ENCODE results near the gene MRPS26. TPM values are rescaled to one million over a fixed set of nuclear protein-coding genes. Genes with fewer than 3 reads are reported as not detected.
"Not testable (repeated sequence)": the region's sequence is repeated elsewhere in the genome, so short reads cannot be mapped to it uniquely, and the experiment has no call there.

Gene MRPS26
- total and polyA plus RNA-seq, 2 donors from 2014 or later: 39.8 to 109 TPM

DNA sequence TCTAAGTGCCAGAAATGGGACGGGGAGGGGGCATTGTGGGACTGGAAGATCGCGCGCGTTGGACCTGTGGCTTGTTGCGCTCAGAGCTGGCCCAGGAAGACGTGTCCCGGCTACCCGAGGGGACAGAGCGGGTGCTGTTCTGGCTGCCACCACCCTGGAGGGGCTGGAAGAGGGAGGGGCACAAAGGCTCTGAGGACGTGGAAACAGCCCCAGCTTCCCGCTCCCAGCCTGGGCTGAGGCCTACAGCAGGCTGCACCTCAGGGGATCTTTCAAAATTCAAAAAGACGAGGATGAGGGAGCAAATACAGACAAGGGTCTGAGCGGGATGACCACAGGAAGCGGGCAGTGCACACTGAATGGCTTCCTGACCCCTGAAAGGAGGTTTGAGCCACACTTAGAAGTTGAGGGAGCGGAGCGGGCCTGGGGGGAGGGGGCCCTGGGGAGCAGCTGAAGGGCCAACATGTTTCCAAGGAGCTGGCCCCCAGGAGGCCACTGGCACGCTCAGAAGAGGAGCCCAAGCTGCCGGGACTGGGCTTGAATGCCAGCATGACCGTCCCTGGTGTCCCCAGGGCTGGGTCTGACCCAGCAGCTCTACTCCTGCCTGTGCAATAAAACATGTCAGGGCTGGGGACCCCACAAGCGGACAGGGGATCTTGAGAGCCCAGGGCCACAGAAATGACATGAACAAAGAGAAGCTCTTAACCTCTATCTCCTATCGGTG is 26.8 kb downstream of the MRPS26 start:
- H3K27ac ChIP-seq (ENCODE audit: low read depth in 2 of 2, low read length in 2 of 2): no peak overlapping the region
- intact Hi-C loops (cut with DNase I): no loop called here
- H3K4me3 ChIP-seq (ENCODE audit: low read length in 3 of 3): no peak overlapping the region
- no peaks in the 10 kb centered on the region for H3K9me3 ChIP-seq (ENCODE audit: control insufficient read depth in 2 of 3, insufficient read depth in 1 of 3, low read length in 3 of 3)
- H3K36me3 ChIP-seq (ENCODE audit: control insufficient read depth in 2 of 3, insufficient read depth in 3 of 3, low read length in 3 of 3): no peaks in the 10 kb centered on the region
- no peak overlapping the region for H3K9ac ChIP-seq (ENCODE audit: low read length in 3 of 3)
- TF ChIP-seq CTCF (IDR thresholded peaks at IDR 0.05; ENCODE audit: borderline replicate concordance, extremely low read depth, insufficient read depth): no peak
- FAIRE-seq (no peak), DNase-seq (peak in 1 of 5 donors; percentile 68)
- peaks cover 3% of the 10 kb centered on the region for H3K27me3 ChIP-seq (ENCODE audit: control insufficient read depth, insufficient read depth, low read length)
- no peaks in the 10 kb centered on the region for H3K4me1 ChIP-seq (ENCODE audit: control insufficient read depth in 2 of 3, insufficient read depth in 2 of 3, low read depth in 1 of 3, low read length in 3 of 3)

- H3K9ac ChIP-seq (ENCODE audit: low read length in 3 of 3); intact Hi-C loops (cut with DNase I); H3K4me3 ChIP-seq (ENCODE audit: low read length in 3 of 3); H3K9me3 ChIP-seq (ENCODE audit: control insufficient read depth in 2 of 3, insufficient read depth in 1 of 3, low read length in 3 of 3); H3K4me1 ChIP-seq (ENCODE audit: control insufficient read depth in 2 of 3, insufficient read depth in 2 of 3, low read depth in 1 of 3, low read length in 3 of 3); H3K27me3 ChIP-seq (ENCODE audit: control insufficient read depth, insufficient read depth, low read length); H3K27ac ChIP-seq (ENCODE audit: low read depth in 2 of 2, low read length in 2 of 2); FAIRE-seq; DNase-seq; H3K36me3 ChIP-seq (ENCODE audit: control insufficient read depth in 2 of 3, insufficient read depth in 3 of 3, low read length in 3 of 3): not testable (repeated sequence)
Measured at GRCh38 chr20:3073251-3073643, 27.4 kb downstream of the MRPS26 start.

DNA sequence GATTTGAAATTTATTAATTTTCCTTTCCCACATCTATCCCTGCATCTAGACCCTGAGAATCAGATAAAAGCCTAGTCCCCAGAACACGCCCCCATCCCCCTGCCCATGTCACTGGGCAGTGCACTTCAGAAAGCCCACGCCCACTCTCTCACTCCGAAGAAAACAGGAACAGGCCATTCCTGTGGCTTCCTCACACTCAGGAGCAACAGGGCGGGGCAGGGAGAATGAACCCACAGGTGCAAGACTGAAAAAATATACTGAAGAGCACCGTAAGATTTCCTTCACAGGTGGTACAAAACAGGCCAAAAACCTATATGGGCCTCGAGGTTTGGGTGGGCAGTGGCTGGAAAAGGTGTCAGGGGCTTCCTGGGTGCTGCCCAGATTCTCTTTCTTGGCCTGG is 29.0 kb downstream of the MRPS26 start:
- Histone ChIP-seq H3K4me3 (ENCODE audit: low read length in 3 of 3) (no peak overlapping the region), H3K4me1 (ENCODE audit: control insufficient read depth in 2 of 3, insufficient read depth in 2 of 3, low read depth in 1 of 3, low read length in 3 of 3) (no peaks in the 10 kb centered on the region), H3K27ac (ENCODE audit: low read depth in 2 of 2, low read length in 2 of 2) (no peak overlapping the region), H3K27me3 (ENCODE audit: control insufficient read depth, insufficient read depth, low read length) (peaks cover 6% of the 10 kb centered on the region), H3K9ac (ENCODE audit: low read length in 3 of 3) (no peak overlapping the region), H3K36me3 (ENCODE audit: control insufficient read depth in 2 of 3, insufficient read depth in 3 of 3, low read length in 3 of 3) (no peaks in the 10 kb centered on the region), H3K9me3 (ENCODE audit: control insufficient read depth in 2 of 3, insufficient read depth in 1 of 3, low read length in 3 of 3) (no peaks in the 10 kb centered on the region)
- DNase-seq (no peak), FAIRE-seq (no peak)
- intact Hi-C loops (cut with DNase I): no loop called here
- TF ChIP-seq CTCF (IDR thresholded peaks at IDR 0.05; ENCODE audit: borderline replicate concordance, extremely low read depth, insufficient read depth): no peak

DNA sequence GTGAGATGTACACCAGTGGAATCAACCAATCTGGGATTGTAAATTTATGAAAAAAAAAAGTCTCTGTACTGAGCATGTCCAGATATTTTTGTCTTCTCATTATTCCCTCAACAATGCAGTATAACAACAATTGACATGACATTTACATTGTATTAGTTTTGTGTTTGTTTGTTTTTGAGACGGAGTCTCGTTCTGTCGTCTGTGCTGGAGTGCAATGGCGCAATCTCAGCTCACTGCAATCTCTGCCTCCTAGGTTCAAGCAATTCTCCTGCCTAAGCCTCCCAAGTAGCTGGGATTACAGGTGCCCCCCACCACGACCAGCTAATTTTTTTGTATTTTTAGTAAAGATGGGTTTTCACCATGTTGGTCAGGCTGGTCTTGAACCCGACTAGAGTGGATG is 29.5 kb downstream of the MRPS26 start:
- H3K4me3 ChIP-seq (ENCODE audit: low read length in 3 of 3); H3K4me1 ChIP-seq (ENCODE audit: control insufficient read depth in 2 of 3, insufficient read depth in 2 of 3, low read depth in 1 of 3, low read length in 3 of 3); H3K27ac ChIP-seq (ENCODE audit: low read depth in 2 of 2, low read length in 2 of 2); DNase-seq; H3K27me3 ChIP-seq (ENCODE audit: control insufficient read depth, insufficient read depth, low read length); intact Hi-C loops (cut with DNase I); FAIRE-seq; H3K36me3 ChIP-seq (ENCODE audit: control insufficient read depth in 2 of 3, insufficient read depth in 3 of 3, low read length in 3 of 3); H3K9ac ChIP-seq (ENCODE audit: low read length in 3 of 3); H3K9me3 ChIP-seq (ENCODE audit: control insufficient read depth in 2 of 3, insufficient read depth in 1 of 3, low read length in 3 of 3): not testable (repeated sequence)

All from kidney (tissue), 14 donors.